ENCODE measurements around the gene RAB36. TPM values are rescaled to one million over a fixed set of nuclear protein-coding genes. Genes with fewer than 3 reads are reported as not detected.

The RAB36 gene
- total and polyA plus RNA-seq, 2 donors (not counting 1 experiment from before 2014, with no cell fraction given) = 1.1 to 3.3 TPM

- TF ChIP-seq CTCF (IDR thresholded peaks at IDR 0.05) (no peak), EZH2 (IDR thresholded peaks at IDR 0.05; ENCODE audit: borderline replicate concordance, insufficient read depth, low read depth, low read length, poor library complexity, severe bottlenecking) (no peak)
- Histone ChIP-seq H3K27ac (ENCODE audit: low read length in 2 of 2) (no peak overlapping the region), H3K4me3 (ENCODE audit: control extremely low read depth in 1 of 5, extremely low read depth in 1 of 5, insufficient read depth in 1 of 5, low read depth in 2 of 5, low read length in 4 of 5) (no peak overlapping the region), H3K9me3 (ENCODE audit: control extremely low read depth in 1 of 3, control insufficient read depth in 2 of 3, insufficient read depth in 1 of 3, low read length in 2 of 3) (no peaks in the 10 kb centered on the region), H3K36me3 (replicated peaks in 1 of 2; ENCODE audit: control extremely low read depth in 1 of 2, control insufficient read depth in 1 of 2, extremely low read depth in 1 of 2, insufficient read depth in 2 of 2, low read length in 1 of 2) (no peaks in the 10 kb centered on the region), H3K27me3 (replicated peaks in 1 of 4; ENCODE audit: control extremely low read depth in 1 of 4, control insufficient read depth in 3 of 4, insufficient read depth in 4 of 4, low read length in 3 of 4) (no peaks in the 10 kb centered on the region), H3K79me2 (ENCODE audit: control insufficient read depth, insufficient read depth, low read length) (no peaks in the 10 kb centered on the region), H3K4me2 (replicated peaks; ENCODE audit: low read depth, low read length, poor library complexity, severe bottlenecking) (no peak overlapping the region), H3K4me1 (ENCODE audit: control insufficient read depth in 2 of 2, insufficient read depth in 2 of 2, low read length in 2 of 2) (no peaks in the 10 kb centered on the region), H3K9ac (ENCODE audit: low read length) (no peak overlapping the region), H2AFZ (ENCODE audit: insufficient read depth, low read depth, low read length, poor library complexity, severe bottlenecking) (no peak overlapping the region), H4K20me1 (ENCODE audit: control insufficient read depth, insufficient read depth, low read length, poor library complexity, severe bottlenecking) (no peaks in the 10 kb centered on the region)
- H3K4me1 Mint-ChIP-seq = peaks cover 4% of the 10 kb centered on the region
- H3K27ac Mint-ChIP-seq = no peak overlapping the region
- H3K27me3 Mint-ChIP-seq = no peaks in the 10 kb centered on the region
- no peak for DNase-seq
- intact Hi-C loops (cut with micrococcal nuclease) = no loop called here
- POLR2A ChIA-PET = no interaction called here
- 91% methylated on average over 9 of the region's 14 CpGs for WGBS (ENCODE audit: insufficient coverage)
- CTCF ChIA-PET = interaction anchor here (0.6 to 17.0 kb wide), 3 partner anchors 18 to 978 kb away, joined by 3 to 556 read pairs (median 3); no protein-coding TSS in a partner anchor
- no peak for ATAC-seq (ENCODE audit: low read depth)
- no peaks in the 10 kb centered on the region for H3K9me3 Mint-ChIP-seq (ENCODE audit: insufficient read depth)
- H3K4me3 Mint-ChIP-seq = no peak overlapping the region
These were observed 18.9 kb upstream of the RAB36 start for GRCh38 chr22:23126165-23127054.

Data from B cell (primary cell).